BLaER1 (cell line): ENCODE data around the gene ATG7.
A peak's percentile ranks its signal among the peaks of the same experiment; 100 is the strongest.

Experiments
- H3K27ac ChIP-seq: shearing (Covaris generic); formaldehyde crosslinking; 2 replicates; pipeline ENCODE4 v1.8.1; 2022
- H3K27me3 ChIP-seq: shearing (Covaris generic); formaldehyde crosslinking; 2 replicates; pipeline ENCODE4 v1.8.1; 2022
- H3K36me3 ChIP-seq: shearing (Covaris generic); formaldehyde crosslinking; 2 replicates; pipeline ENCODE4 v1.8.1; 2022
- H3K4me1 ChIP-seq: shearing (Covaris generic); formaldehyde crosslinking; 2 replicates; pipeline ENCODE4 v1.8.1; 2022
- H3K4me2 ChIP-seq: shearing (Covaris generic); formaldehyde crosslinking; 2 replicates; pipeline ENCODE4 v1.8.1; 2022
- H3K4me3 ChIP-seq: shearing (Covaris generic); formaldehyde crosslinking; 2 replicates; pipeline ENCODE4 v1.8.1; 2022
- H3K9ac ChIP-seq: shearing (Covaris generic); formaldehyde crosslinking; 2 replicates; pipeline ENCODE4 v1.8.1; 2022
- H3K9me3 ChIP-seq: shearing (Covaris generic); formaldehyde crosslinking; 2 replicates; pipeline ENCODE4 v1.8.1; 2022
- H4K20me1 ChIP-seq: shearing (Covaris generic); formaldehyde crosslinking; 2 replicates; pipeline ENCODE4 v1.8.1; 2022
- Cebpa-rat ChIP-seq: shearing (Covaris generic); IDR thresholded peaks from 2 replicates; pipeline ENCODE4 v1.8.1; 2022

ATG7 gene, protein sequence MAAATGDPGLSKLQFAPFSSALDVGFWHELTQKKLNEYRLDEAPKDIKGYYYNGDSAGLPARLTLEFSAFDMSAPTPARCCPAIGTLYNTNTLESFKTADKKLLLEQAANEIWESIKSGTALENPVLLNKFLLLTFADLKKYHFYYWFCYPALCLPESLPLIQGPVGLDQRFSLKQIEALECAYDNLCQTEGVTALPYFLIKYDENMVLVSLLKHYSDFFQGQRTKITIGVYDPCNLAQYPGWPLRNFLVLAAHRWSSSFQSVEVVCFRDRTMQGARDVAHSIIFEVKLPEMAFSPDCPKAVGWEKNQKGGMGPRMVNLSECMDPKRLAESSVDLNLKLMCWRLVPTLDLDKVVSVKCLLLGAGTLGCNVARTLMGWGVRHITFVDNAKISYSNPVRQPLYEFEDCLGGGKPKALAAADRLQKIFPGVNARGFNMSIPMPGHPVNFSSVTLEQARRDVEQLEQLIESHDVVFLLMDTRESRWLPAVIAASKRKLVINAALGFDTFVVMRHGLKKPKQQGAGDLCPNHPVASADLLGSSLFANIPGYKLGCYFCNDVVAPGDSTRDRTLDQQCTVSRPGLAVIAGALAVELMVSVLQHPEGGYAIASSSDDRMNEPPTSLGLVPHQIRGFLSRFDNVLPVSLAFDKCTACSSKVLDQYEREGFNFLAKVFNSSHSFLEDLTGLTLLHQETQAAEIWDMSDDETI

DNA sequence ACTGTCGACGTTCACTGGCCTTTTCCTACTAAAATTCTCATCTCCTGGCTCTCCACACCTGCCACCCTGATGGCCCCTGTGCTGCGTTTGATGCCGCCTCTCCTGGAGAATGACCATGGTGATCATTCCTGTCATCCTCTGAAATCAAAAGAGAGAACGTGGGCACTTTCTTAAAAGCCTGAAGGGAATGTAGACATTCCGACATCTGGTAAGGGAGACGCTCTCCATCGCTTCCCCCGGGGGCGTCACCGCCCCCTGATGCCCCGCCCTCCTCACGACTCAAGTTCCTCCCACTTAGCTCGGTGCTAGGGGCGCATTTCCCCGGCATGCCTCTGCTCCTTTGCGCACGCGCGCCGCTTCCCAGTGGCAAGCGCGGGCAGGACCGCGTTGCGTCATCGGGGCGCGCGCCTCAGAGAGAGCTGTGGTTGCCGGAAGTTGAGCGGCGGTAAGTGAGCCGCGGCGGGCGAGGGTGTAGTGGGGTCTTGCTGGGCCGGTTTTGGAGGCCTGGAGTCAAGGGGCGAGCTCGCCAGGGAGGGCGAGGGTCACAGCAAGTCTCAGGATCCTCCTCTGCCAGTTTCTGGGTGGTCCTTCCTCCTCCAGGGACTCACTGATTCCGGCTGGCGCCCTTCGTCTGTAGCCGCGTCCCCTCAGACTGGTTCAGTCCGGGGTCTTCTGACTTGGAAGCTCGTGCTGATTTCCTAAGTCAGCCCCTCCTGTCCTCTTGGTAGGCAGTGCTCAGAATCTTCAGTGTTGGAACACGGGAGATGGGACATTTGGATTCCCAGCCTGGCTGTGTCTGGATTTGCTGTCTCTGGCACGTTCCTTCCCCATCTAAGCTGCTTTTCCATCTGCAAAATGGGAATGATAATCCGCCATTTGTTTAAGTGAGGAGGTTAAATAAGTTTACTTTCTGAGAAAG, at the start of gene ATG7:
ATG7 (plus strand) TSS at position 412 of the 919 bp plus-strand sequence. CDS start 26,299 bp downstream, outside the sequence.
- peak within 1 kb of the TSS; percentile 97 for H3K4me3 ChIP-seq
- H3K9me3 ChIP-seq, result peaks cover 11% of the 10 kb centered on the region
- peak within 1 kb of the TSS; percentile 97 for H3K9ac ChIP-seq
- peak; percentile 99 for TF ChIP-seq Cebpa-rat
- H3K36me3 ChIP-seq, result peaks cover 27% of the 10 kb centered on the region
- peak within 1 kb of the TSS; percentile 81 for H3K4me2 ChIP-seq
- H3K27me3 ChIP-seq, result no peaks in the 10 kb centered on the region
- peak within 1 kb of the TSS; percentile 97 for H3K27ac ChIP-seq
- no peaks in the 10 kb centered on the region; the same call in 1 of the 2 replicates for H4K20me1 ChIP-seq
- H3K4me1 ChIP-seq, result peaks cover 34% of the 10 kb centered on the region

DNA sequence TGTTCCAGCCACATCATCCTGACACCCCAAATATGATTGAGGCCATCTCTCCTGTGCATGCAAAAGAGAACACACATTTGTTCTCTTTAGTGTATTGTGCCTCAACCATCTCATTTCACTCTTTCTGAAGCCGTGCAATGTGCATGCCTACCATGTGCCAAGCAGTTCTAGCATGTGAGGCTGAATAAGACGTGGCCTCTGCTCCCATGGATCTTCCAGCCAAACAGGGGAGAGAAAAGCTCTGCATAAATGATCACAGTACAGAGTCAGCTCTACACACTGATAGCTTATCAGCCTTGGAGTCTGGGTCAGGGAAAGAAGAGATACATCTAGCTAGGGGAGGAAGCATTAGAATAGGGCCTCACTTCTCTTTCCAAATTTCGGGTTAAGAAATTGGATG, 48.2 kb upstream of the ATG7 start:
- H3K9ac ChIP-seq, result no peak overlapping the region
- no peaks in the 10 kb centered on the region for H3K27me3 ChIP-seq
- no peak overlapping the region for H3K4me3 ChIP-seq
- H3K4me1 ChIP-seq, result peaks cover 38% of the 10 kb centered on the region
- H3K27ac ChIP-seq, result no peak overlapping the region
- TF ChIP-seq Cebpa-rat, result no peak
- H3K36me3 ChIP-seq, result no peaks in the 10 kb centered on the region
- H3K4me2 ChIP-seq, result no peak overlapping the region
- no peaks in the 10 kb centered on the region for H3K9me3 ChIP-seq
- H4K20me1 ChIP-seq, result no peaks in the 10 kb centered on the region

DNA sequence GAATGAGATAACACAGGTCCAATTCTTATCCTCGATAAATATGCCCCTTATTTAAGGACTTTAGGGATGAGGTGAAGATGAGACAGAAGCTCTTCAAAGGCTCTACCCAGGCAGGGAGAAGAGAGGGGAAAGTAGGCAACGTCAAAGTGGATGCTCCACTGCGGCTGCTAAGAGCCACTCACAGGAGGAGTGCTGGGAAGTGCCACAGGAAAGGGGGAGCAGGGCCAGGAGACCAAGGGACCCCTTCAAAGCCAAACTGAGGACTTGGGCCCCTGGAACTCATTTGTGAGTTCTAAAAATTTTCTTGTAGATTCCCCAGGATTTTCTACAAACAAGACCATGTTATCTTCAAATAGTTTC, 47.3 kb upstream of the ATG7 start:
- no peak for TF ChIP-seq Cebpa-rat
- H3K4me2 ChIP-seq, result no peak overlapping the region
- peaks cover 38% of the 10 kb centered on the region for H3K4me1 ChIP-seq
- no peak overlapping the region for H3K4me3 ChIP-seq
- no peak overlapping the region for H3K27ac ChIP-seq
- no peaks in the 10 kb centered on the region for H3K36me3 ChIP-seq
- no peaks in the 10 kb centered on the region for H3K27me3 ChIP-seq
- no peaks in the 10 kb centered on the region for H3K9me3 ChIP-seq
- no peaks in the 10 kb centered on the region for H4K20me1 ChIP-seq
- no peak overlapping the region for H3K9ac ChIP-seq

DNA sequence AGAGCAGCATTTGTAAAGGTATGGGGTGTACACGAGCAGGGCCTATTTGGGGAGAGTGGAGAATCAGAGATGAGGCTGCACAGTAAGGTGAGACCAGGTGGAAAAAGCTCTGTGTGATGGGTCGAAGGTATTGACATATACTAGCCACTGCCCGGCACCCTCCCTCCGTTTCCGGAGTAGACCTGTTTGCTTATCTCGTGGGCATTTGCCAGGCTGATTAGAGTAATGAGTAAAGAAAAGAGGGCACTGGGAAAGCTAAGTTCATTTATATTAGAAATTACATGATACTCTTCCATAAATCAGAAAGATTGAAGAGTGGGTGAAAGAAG, 46.2 kb upstream of the ATG7 start:
- Histone ChIP-seq H3K4me3 (no peak overlapping the region), H3K27ac (peak overlapping the region; percentile 45), H3K4me2 (peak overlapping the region; percentile 57), H3K27me3 (no peaks in the 10 kb centered on the region), H4K20me1 (no peaks in the 10 kb centered on the region), H3K4me1 (peaks cover 36% of the 10 kb centered on the region), H3K36me3 (no peaks in the 10 kb centered on the region), H3K9ac (no peak overlapping the region), H3K9me3 (no peaks in the 10 kb centered on the region)
- no peak for TF ChIP-seq Cebpa-rat

DNA sequence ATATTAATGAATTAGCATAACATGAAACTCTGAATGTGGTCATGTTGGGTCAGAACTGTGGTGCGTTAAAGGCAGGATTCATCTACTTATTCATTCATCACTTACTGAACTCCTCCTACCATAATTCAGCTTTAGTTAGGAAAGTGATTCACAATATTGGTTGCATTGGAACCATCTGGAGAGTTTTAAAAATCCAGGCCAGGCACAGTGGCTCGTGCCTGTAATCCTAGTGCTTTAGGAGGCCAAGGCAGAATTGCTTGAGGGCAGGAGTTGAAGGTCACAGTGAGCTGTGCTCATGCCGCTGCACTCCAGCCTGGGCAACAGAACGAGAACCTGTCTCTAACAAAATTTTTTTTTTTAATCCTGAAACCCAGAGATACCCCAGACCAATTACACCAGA, 44.2 kb upstream of the ATG7 start:
- no peaks in the 10 kb centered on the region for H3K27me3 ChIP-seq
- no peak overlapping the region for H3K9ac ChIP-seq
- peaks cover 29% of the 10 kb centered on the region for H3K4me1 ChIP-seq
- H3K4me3 ChIP-seq, result no peak overlapping the region
- no peaks in the 10 kb centered on the region for H3K9me3 ChIP-seq
- no peaks in the 10 kb centered on the region for H4K20me1 ChIP-seq
- H3K36me3 ChIP-seq, result no peaks in the 10 kb centered on the region
- TF ChIP-seq Cebpa-rat, result no peak
- no peak overlapping the region for H3K27ac ChIP-seq
- peak overlapping the region; percentile 13; the same call in 1 of the 2 replicates for H3K4me2 ChIP-seq

DNA sequence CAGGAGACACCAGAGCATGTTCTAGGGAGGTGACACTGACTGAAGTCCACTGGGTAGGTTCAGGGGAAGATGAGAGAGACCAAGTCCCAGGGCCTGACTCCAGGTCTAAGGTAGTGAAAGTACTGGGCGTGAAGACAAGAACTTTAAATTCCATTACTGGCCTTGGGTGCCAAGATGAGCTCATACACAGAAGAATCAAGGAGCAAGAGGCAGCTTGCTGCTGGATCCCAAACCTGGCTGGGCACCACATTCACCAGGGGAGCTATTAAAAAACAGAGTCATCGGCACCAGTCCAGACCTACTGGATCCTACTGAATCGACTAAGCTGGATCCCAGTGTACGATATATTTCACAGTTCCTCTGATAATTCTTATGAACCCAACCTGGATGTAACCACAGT, 42.1 kb upstream of the ATG7 start:
- TF ChIP-seq Cebpa-rat, result no peak
- H3K27ac ChIP-seq, result no peak overlapping the region
- no peak overlapping the region for H3K9ac ChIP-seq
- peaks cover 26% of the 10 kb centered on the region for H3K4me1 ChIP-seq
- H3K4me2 ChIP-seq, result no peak overlapping the region
- no peak overlapping the region for H3K4me3 ChIP-seq
- no peaks in the 10 kb centered on the region for H4K20me1 ChIP-seq
- H3K9me3 ChIP-seq, result no peaks in the 10 kb centered on the region
- no peaks in the 10 kb centered on the region for H3K27me3 ChIP-seq
- H3K36me3 ChIP-seq, result no peaks in the 10 kb centered on the region

DNA sequence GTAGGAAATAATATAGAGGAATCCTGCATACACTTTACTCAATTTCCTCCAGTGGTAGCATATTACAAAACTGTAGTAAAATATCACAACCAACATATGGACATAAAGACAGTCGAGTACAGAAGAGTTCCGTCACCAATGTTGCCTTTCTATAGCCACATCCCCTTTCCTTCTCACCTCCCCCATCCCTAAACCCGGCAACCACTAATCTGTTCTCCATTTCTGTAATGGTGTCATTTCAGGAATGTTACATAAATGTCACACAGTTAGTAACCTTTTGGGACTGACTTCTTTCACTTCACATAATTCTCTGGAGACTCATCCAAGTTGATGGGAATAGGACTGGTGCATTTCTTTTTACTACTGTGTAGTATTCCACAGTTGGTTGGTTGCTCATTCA, 41.4 kb upstream of the ATG7 start:
- no peak overlapping the region for H3K27ac ChIP-seq
- no peak for TF ChIP-seq Cebpa-rat

DNA sequence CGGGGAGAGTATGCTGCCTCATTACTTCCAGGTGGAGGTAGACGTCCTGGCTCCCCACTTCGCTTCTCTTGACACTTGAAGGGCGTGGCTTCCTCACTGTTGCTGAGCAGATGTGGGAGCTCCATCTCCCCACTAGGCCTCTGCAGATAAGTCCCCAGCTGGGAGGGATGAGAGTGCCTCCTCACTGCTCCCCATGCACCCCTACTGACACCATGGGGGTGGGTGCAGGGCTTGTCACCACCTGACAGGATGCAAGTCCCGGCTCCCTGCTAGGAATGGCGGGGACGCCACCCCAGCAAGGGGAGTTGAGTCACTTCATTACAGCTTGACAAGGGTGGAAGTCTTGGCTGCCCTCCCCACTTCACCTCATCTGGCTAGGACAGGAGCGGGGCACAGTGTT, 36.8 kb upstream of the ATG7 start:
- Histone ChIP-seq H3K4me2 (no peak overlapping the region), H3K4me3 (no peak overlapping the region), H3K27me3 (no peaks in the 10 kb centered on the region), H3K27ac (no peak overlapping the region), H3K4me1 (no peaks in the 10 kb centered on the region), H3K9ac (no peak overlapping the region), H3K9me3 (peaks cover 7% of the 10 kb centered on the region; the same call in 1 of the 2 replicates), H4K20me1 (no peaks in the 10 kb centered on the region), H3K36me3 (no peaks in the 10 kb centered on the region)
- TF ChIP-seq Cebpa-rat, result no peak

More for the DNA sequence above, 41.4 kb upstream of the ATG7 start:
- Histone ChIP-seq H3K4me3 (no peak overlapping the region), H3K4me1 (peaks cover 19% of the 10 kb centered on the region), H3K9ac (no peak overlapping the region), H3K9me3 (no peaks in the 10 kb centered on the region), H4K20me1 (no peaks in the 10 kb centered on the region), H3K36me3 (no peaks in the 10 kb centered on the region), H3K4me2 (no peak overlapping the region), H3K27me3 (no peaks in the 10 kb centered on the region)

DNA sequence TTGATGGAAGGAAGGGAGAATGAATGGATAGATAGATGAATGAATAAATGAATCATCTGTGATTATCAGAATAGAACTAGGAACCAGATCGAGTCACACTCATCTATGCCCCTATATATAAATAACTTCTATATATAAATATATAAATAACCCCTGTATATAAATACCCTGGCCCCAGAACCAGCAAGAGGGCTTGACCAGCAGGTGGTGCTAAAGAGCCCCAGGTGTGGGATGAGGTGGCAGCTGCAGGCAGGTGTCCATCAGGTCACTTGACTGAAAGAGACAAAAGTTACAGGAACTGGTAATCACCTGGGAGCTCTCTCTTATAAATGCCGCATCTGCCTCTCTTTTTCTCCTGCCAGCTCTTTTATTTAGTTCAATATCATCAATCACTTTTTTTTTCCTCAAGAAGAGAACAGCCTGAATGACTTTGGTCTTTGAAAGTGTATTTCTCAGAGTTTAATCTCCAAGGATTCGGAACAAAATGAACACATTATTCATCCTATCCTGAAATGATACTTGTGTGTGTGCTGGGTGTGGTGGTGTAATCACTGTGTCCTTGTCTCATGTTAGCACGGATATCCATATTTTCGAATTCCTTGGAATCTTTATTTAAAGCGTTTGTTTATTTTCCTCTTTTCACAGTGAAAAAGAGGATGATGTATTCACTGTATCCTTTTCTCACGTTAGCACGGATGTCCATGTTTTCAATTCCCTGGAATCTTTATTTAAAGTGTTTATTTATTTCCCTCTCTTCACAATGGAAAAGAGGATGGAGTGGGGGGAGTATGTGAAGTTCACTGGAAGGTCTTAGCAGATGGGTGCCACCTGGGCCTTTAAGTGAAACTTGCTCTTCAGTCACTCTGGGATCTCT, 35.4 kb upstream of the ATG7 start:
- H3K9ac ChIP-seq, result no peak overlapping the region
- no peaks in the 10 kb centered on the region for H4K20me1 ChIP-seq
- no peaks in the 10 kb centered on the region for H3K27me3 ChIP-seq
- TF ChIP-seq Cebpa-rat, result no peak
- H3K9me3 ChIP-seq, result peaks cover 7% of the 10 kb centered on the region; the same call in 1 of the 2 replicates
- H3K36me3 ChIP-seq, result no peaks in the 10 kb centered on the region
- H3K4me1 ChIP-seq, result no peaks in the 10 kb centered on the region
- H3K27ac ChIP-seq, result no peak overlapping the region
- H3K4me3 ChIP-seq, result no peak overlapping the region
- no peak overlapping the region for H3K4me2 ChIP-seq
